Stimulated activated CD8-positive, alpha-beta memory T cell treated with anti-CD3 and anti-CD28 coated beads, Interleukin-2, amount 100 ng/mL, for 48 hours (primary cell): ENCODE measurements around the gene ARHGEF11.

Source experiments
- DNase-seq, 2 donors: peaks; one replicate each; pipeline ENCODE4 v3.0.0-alpha.2; 2020; ENCODE audit warnings: low read depth in 2 of 2

Gene ARHGEF11

GRCh38 chr1:156949127-156949526, 96.4 kb downstream of the ARHGEF11 start:
- DNase-seq, result no peak

GRCh38 chr1:156948708-156949107, 96.8 kb downstream of the ARHGEF11 start:
- DNase-seq, result no peak

DNA sequence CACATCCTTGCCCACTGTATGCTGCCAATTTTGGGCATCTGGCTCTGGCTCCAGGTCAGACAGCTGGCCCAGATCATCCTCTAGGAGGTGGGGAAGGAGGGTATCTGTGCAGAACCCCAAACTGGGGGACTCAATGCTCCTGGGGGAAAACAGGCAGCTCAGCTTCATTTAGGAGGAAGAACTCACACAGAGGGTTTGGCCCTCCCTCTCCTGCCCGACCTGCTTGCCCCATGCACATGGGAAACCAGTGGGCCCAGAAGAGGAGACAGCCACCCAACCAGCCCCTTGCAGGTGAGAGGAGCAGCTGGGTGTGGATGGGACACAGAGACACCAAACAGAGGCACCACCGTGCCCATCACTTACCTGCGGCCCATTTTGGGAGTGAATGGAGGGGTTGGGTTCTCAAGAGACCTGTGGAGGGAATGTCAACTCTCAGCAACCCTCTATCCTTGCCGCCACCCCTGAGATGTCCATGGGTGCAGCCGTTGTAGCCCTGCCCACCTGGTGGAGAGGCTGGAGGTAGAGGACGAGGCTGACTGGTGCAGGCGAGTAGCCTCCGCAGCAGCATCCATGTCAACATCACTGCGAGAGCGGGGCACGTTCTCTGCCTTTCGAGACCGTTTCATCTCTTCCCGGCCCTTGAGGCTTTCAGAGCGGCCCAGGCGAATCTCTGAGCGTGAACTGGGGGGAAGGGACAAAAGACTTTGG, 97.6 kb downstream of the ARHGEF11 start:
- no peak for DNase-seq

DNA sequence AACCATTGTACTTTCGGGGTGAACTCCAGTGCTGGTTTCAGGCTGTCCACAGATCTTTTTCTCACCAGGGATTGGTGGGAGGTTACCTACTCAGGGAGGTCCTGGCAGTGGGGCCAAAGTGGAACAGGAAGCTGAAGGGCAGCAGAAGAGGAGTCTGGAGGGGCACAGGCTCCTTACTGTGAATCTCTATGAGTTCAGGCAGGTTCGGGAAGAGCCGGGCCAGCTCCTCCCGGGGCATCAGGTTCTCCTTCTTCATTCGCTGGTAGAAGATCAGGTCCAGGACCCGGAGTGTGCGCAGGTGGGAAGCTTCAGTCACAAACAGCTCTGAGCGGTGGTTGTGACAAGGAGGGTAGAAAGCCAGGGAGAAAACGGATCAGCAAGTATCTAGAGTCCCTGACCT, 98.4 kb downstream of the ARHGEF11 start:
- no peak for DNase-seq

DNA sequence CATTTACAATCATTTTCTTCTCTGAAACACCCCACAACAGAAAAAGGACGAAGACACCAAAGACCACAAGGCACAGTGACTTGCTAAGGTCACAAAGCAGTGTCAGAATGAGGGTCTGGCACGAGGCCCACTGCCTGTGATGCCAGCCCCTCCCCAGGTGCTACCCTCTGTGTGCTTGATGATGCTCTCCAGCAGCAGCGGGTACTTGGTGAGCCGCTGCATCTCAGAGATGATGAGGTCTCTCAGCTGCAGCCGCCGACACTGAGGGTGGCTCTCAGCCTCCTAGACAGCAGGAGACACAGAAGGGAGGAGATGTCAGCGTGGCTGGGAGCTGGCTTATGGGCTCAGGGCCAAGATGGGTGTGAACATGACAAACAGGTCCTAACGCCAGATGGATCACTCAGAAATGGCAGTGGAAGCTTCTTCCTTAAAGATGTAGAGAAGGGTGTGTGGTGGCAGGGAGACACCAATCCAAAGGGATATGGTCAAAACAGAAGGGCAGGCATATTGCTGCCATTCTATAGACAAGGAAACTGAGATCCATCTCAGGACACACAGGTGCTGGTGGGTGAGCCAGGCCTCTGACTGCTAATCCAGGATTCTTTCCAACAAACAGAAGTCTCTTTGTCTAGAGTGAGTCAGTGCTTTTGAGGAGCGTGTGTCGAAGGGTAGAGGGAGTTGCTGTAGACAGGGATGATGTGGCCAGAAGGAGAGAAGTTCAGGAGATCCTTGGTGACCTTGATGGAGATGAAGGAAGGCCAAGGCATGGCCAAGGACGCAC, 99.5 kb downstream of the ARHGEF11 start:
- no peak for DNase-seq

DNA sequence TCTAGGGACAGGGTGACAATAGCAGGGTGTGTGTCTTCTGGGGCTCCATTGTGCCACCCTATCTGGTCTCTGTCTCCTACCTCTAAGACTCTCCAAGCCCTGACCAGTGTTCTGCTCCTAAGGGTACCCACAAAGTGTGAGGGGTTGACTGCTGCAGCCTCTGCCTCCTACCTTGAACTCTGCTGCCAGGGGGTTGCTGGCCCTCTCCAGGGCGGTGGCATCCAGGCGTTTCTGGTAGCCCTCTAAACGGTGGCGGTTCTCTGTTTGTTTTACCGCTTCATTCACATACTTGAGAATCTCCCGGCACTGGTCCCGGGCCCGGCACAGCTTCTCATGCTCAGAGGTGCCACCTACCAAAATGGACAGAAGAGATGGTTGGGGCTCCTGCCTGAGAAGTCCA, 100.7 kb downstream of the ARHGEF11 start:
- DNase-seq, result no peak

GRCh38 chr1:156944268-156944667, 101.3 kb downstream of the ARHGEF11 start:
- no peak for DNase-seq

GRCh38 chr1:156943756-156944155, 101.8 kb downstream of the ARHGEF11 start:
- no peak for DNase-seq

GRCh38 chr1:156942576-156942975, 103.0 kb downstream of the ARHGEF11 start:
- DNase-seq, result no peak

DNA sequence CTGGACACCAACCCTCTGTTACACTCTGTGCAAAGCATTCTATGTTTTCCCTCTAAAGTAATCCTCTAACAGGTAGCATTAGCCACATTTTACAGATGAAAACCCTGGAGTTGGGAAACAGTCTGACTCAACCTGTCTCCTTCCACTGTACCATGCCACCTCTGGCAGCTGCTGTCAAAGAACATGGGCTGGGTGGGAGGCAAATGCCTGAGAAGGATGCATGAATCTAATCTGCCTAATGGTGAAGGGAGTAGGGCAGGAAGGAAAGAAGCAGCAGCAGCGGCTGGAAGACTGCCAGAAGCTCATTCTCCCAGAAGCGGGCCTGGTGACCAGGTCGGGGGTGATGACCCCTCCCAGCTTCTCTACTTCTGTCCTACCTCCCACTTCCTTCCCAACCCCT, 103.4 kb downstream of the ARHGEF11 start:
- no peak for DNase-seq

DNA sequence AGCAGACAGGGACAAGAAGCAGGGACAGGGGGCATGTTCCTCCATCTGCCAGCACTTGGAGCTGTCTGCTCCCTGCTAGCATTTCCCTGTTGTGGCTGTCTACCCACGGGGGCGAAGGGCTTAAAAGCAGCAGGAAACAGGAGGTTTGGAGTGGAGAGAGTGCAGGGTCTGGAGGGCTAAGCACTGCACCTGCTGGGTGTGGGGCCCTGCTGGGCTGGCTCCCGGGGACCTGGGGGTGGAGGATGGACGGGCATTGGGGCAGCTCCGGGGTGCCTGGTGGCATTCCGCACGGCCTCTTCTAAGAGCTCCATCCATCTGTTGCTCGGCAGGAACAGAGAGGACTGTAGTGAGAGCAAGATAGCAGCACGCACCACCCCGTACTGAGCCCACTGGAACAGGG, 103.9 kb downstream of the ARHGEF11 start:
- no peak for DNase-seq

DNA sequence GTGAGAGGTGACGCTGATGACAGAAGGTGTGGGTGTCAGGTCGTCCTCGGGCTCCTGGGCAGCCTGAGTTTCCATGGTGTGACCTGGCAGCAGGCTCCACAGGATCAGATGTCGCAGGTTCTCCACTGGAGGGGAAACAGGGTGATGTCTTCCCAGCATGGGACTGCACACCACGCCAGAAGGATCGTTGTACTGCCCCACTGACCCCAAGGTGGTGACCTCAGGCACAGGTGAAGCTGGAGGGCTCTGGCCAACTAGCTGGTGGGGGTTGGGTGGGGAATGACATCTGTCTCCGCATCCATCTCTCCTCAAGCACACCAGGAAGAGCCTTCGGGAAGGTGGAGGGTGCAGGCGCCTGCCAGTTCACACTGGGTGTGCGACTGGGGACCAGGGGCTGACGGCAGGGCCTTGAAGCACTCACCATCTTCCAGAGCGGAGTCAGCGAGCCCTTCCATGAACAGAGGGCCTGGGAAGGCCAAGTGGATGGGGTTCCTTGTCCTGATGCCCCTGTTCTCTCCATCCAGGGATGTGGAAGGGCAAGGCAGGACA, 105.7 kb downstream of the ARHGEF11 start:
- DNase-seq, result no peak

DNA sequence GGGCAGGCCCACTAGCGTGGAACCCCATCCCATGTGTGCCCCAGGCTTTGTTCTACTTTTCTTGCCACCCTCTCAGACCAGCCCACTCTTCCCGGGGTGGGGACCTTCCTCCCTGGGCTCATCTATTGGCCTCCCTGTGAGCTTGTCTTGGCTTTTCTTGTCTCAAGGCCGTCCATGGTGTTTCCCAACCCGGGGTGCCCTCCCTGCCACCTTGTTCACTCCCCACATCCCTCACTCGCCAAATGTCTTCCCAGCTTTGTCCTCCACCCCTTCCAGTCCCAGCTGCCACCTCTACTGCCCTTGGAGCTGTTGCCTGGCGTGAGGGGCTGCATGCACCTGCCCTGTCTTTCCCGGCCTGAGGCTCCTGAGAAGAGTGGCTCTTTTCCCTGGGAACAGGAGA, 106.7 kb downstream of the ARHGEF11 start:
- no peak for DNase-seq

DNA sequence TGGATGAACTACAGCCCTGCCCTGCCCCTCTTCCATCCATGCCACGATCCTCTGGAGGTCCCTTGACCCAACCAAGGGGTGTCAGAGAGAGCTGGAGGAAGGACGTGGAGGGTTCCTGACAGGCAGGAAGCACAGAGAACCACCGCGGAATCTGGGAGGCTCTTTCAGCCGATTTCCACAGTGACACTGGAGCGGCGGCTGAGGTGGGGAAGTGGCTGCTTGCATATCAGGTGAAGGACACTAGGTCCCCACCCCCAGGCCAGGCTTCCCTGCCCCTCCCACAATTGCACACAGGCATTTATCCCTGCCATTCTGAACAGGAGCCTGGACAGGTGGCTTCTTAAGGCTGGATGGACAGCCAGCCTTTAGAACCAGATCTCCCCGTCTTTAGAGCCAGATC, 107.7 kb downstream of the ARHGEF11 start:
- DNase-seq, result no peak

DNA sequence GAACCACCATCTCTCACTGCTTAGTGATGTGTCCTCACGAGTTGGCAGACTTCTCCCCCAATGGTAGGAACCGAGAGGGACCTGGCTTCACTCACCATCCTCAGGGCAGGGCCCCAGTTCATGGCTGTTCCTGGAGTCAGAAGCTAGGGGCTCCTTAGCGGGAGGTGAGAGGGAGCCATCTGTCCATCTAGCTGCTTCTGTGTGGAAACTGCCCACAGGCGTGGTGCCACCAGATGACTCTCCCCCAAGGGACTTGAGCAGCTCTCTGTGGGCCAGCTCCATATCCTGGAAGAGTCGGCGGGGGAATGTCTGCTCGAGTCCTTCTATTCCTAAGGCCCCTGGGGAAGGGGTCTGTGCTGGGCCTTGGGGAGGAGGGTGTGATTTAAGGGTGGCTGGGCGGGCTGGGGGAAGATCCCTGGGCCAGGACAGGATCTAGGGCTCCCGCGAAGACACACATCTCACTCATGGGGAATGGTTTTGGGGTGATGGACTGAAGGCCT, 108.8 kb downstream of the ARHGEF11 start:
- DNase-seq, result no peak

DNA sequence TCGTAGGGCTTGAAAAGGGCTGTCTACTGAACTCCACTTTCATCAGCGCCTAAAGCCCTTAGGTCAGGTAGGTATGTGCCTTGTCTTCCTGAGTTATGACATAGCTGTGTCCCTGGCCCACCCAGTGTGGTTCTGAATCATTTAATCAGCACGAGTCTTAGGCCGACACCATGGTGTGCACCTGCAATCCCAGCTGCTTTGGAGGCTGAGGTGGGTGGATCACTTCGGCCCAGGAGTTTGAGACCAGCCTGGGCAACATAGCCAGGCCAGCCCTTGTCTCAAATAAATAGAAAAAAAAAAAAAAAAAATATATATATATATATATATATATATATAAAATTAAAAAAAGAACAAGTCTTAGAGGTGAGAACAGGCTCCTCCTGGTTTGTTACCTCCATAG, 109.4 kb downstream of the ARHGEF11 start:
- DNase-seq, result no peak

DNA sequence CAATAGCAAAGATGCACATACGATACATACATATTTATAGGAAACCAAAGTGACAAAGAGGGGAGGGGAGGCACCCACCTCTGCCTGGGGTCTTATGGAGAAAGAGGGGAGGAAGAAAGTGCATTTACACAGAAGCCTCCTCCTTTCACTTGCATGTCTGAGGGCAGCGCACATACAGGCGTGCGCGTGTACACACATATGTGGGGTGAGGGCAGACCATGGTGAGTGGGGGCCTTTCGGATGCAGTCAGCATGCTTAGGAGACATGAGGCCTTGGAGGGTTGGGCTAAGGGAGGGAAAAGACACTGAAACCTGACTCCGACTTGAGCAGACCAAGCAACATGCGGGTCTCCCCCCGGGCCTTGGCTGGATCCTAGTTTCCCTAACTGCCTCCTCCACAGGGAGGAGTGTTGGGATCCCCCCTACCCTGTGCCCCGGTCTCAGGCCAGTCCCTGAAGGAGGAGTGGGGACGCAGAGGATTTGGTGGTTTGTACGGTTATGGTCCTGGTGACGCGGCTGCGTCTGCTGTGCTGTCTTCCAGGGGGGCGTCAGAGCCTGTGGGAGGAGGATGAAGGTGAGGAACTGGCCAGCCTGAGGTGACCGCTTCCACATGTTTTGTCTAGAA, 109.9 kb downstream of the ARHGEF11 start:
- DNase-seq, result no peak

DNA sequence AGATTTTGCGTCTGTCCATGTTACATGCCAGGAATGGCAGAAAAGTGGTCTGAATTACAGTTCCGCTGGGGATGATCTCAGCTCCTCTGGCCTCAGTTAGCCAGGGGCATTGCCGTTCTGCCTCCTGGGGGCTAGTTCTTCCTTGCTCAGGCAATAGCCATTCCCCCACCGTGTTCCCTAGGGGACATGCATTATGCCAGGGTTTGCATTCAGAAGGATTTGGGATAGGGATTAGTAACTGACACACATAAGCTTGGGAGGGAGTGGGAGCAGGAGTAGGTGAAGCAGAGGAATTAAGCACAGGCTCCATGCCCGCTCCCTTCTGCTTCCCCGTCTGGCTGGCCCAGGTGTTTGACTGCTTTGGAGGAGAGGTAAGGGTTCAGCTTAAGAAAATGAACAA, 112.4 kb downstream of the ARHGEF11 start:
- DNase-seq, result no peak

GRCh38 chr1:156931974-156932710, 113.4 kb downstream of the ARHGEF11 start:
- DNase-seq, result no peak

GRCh38 chr1:156931211-156931952, 114.2 kb downstream of the ARHGEF11 start:
- DNase-seq, result no peak

DNA sequence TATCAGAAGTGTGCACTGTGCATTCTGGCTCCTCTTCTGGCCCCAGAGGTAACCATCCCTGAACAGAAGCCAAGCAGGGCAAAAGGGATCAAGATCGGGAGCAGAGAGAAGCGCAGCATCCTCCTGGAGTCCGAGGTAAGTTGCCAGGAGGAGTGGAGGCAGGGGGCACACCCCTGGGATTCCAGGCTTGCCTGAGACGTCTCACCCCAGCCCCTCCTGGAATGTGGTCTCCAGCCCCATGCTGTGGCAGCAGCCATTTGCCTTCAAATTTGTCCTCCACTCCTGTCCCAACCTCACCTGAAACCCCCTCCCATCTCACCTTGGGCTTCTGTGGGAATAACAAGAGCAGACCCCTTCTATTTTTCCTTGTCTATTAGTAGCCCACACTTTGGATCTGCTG, 115.1 kb downstream of the ARHGEF11 start:
- DNase-seq, result no peak
